Smooth muscle cell of bladder (primary cell): ENCODE measurements around the gene RNPS1. TPM values are rescaled to one million over a fixed set of nuclear protein-coding genes. Genes with fewer than 3 reads are reported as not detected.

ENCODE experiments used
- total RNA-seq: library from RNA; depleted of rRNA; stranded (reverse); fragments of >200 nt; gene quantifications from 2 replicates; pipeline ENCODE4 v1.2.3, GENCODE V29; 2014

RNPS1 gene
- total RNA-seq: 33.1 and 44.0 TPM in 2 replicates

DNA sequence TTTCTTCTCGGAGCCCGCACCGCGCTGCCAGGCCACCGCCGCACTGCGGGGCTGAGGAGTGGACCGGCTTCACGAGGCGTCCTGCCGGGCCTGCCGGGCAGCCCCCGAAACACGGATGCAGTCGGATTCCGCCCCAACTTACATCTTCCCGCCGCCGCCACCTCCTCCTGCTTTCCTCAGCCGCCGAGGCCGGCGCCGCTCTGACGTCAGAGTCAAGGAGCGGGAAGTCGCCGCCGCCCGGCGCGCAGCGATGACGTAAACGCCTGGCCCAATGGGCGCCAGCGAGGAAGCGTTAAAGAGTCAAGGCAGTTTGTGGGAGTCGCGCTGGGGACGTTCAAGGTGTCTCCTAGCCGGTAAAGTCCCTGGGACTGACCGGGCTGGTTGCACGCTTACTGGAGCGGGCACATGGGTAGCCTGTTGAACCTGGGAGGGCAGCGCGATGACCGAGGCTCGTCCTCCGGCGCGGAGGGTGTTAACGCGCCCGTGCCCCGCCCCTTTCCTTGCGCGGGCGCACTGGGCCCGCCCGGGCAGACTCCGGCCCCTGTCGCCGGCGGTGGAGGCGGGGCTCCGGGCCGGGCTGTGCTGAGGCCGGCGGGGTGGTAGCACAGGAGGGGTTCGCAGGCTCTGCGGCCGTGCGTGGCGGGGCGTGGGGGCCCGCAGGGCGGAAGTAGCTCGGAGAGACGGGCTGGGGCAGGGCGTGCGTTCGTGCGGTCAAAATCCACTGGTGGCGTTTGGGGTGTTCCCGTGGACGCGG, at the start of gene RNPS1:
RNPS1 (minus strand) TSS at position 214 of the 754 bp plus-strand sequence. CDS start 3,483 bp downstream, outside the sequence.

GRCh38 chr16:2251296-2252111, 16.4 kb downstream of the RNPS1 start, which contains the start of gene ECI1:
TSS of gene ECI1 (minus strand) at chr16:2251587. CDS start at chr16:2251566, 21 bp downstream.

DNA sequence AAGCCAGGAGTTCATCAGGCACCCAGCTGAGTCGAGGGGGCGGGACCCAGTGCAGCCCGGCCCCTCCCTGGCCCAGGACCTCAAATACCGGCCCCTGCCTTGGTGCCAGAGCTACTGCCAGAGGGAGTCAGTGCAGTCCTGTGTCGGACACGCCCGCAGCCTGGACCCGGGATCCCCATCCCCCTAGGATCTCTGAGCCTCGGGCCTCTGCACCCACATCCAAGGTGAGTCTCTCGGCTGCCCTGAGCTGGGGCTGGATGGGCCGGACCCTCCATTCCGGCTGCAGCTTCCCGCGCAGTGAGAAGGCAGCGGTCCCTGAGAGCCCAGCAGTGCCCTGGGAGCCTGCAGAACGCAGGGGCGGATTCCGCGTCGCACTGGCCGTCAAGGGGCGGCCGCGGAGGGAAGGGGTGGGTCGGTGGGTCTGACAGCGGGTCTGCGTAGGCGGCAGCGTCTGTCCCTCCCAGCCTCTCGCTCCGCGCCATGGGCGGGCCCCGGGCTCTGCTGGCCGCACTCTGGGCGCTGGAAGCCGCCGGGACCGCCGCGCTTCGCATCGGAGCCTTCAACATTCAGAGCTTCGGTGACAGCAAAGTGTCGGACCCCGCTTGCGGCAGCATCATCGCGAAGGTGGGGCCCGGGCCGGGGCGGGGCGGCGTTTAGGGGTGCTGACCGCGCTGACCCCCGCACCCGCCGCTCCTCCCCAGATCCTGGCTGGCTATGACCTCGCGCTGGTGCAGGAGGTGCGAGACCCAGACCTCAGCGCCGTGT, 31.4 kb downstream of the RNPS1 start, which contains the start of gene DNASE1L2:
DNASE1L2 (plus strand) TSS at position 108 of the 765 bp plus-strand sequence; CDS start at position 481, 373 bp downstream.

DNA sequence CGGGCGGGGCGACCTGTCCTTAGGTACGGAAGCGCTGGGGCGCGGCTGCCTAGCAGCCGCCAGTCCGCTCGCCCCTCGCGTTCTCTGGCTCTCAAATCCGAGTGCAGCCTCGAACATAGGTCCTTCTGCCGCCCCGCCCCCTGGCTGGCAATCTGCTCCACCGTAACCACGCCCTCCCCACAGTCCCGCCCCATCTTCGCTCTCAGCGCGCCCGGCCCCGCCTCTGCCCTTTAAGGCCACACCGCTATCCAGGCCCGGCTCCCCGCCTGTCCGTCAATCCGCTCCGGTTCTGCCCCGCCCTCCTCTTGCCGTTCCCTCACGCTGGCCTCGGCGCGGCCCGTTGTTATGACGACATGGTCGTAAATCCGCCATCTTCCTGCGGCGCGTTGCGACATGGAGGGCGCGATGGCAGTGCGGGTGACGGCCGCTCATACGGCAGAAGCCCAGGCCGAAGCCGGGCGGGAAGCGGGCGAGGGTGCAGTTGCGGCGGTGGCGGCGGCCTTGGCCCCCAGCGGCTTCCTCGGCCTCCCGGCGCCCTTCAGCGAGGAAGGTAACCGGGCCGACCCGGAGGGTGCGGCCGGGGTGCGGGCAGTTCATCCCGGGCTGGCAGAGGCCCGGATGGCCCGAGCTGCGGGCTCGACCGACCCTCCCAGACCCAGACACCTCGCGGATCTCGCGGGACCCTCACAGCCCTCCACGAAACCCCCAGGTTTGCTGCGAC, 44.5 kb downstream of the RNPS1 start, which contains the start of gene E4F1:
E4F1 (plus strand) TSS at position 371 of the 721 bp plus-strand sequence; CDS start at position 394, 23 bp downstream.

GRCh38 chr16:2214719-2214968, 53.3 kb downstream of the RNPS1 start, which contains the start of gene PGP:
TSS of gene PGP (minus strand) at chr16:2214840. CDS start at chr16:2214777, 63 bp downstream.

DNA sequence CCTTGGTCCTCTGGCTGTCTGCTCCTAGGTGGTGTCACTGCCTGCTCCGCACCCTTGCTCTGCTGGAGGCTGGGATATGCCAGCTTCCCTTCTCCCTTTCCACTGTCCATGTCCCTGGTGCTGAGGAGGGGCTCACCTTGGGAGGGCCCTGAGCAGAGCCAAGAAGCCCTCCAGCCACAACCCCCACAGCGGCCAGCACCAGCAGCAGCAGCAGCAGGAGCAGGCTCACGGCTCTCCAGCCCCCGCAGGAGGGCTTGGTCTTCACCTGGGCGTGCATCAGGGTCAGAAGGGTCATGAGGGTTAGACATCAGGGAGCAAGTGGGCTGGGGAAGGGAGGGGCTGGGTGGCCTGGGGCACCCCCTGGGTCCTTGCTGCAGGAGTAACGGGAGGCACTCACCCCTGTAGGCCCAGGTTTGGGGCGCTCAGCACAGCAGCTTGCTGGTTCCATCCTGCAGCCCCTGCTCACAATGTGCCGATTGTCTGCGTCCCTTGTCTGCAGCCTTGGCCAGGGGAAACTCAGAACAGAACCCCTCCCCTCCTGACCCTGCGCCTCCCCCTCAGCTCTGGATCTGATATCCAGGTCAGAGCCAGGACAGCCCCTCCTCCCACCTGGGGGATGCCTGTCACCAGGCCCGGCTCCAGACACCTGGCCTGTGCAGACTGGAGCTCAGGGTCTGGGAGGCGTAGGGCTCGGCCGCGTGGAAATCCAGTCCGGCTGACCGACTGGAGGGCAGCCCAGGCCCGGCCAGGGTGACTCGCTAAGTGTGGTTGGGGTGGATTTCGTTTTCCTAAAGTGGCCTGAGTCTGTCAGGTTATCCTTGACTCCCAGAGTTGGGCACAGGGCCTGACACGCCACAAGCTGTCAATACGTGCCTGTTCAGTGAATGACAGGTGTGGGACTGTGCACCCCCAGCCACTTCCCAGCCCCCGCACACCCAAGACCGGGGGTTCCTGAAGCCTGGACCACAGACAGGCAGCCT, 57.2 kb downstream of the RNPS1 start, which contains the start of gene BRICD5:
BRICD5 (minus strand) TSS at position 478 of the 980 bp plus-strand sequence; CDS start at position 448, 30 bp downstream.

GRCh38 chr16:2205104-2205966, 62.6 kb downstream of the RNPS1 start, which contains the start of gene MLST8:
TSS of gene MLST8 (plus strand) at chr16:2205454. CDS start at chr16:2206086, 632 bp downstream.

Other genes with a start within 250 kb of the RNPS1 start
- 0.18 and 0.43 TPM in 2 replicates for gene NPW, start 248.3 kb downstream of the RNPS1 start, total RNA-seq
- gene NHERF2, start 241.2 kb downstream of the RNPS1 start, total RNA-seq: 27.0 and 28.1 TPM in 2 replicates
- 33.8 and 40.0 TPM in 2 replicates for gene NTHL1, start 220.3 kb downstream of the RNPS1 start, total RNA-seq
- 37.8 and 59.7 TPM in 2 replicates for gene TSC2, start 220.1 kb downstream of the RNPS1 start, total RNA-seq
- 91.0 and 116 TPM in 2 replicates for gene PKD1, start 132.2 kb downstream of the RNPS1 start, total RNA-seq
- 0.71 and 1.6 TPM in 2 replicates for gene RAB26, start 119.5 kb downstream of the RNPS1 start, total RNA-seq
- gene TRAF7, start 112.3 kb downstream of the RNPS1 start, total RNA-seq: 48.1 and 52.7 TPM in 2 replicates
- 0.14 and 0.37 TPM in 2 replicates for gene CASKIN1, start 71.5 kb downstream of the RNPS1 start, total RNA-seq
- gene MLST8, start 62.7 kb downstream of the RNPS1 start, total RNA-seq: 10.7 and 17.5 TPM in 2 replicates
- 1.00 and 1.8 TPM in 2 replicates for gene BRICD5, start 57.3 kb downstream of the RNPS1 start, total RNA-seq
- 5.3 and 7.8 TPM in 2 replicates for gene PGP, start 53.3 kb downstream of the RNPS1 start, total RNA-seq
- gene E4F1, start 44.5 kb downstream of the RNPS1 start, total RNA-seq: 24.0 and 28.8 TPM in 2 replicates
- 0.43 and 0.65 TPM in 2 replicates for gene DNASE1L2, start 31.7 kb downstream of the RNPS1 start, total RNA-seq
- gene ECI1, start 16.5 kb downstream of the RNPS1 start, total RNA-seq: 24.9 and 33.8 TPM in 2 replicates
- gene ABCA3, start 72.6 kb upstream of the RNPS1 start, total RNA-seq: 0.43 and 0.55 TPM in 2 replicates
- 4.0 and 4.8 TPM in 2 replicates for gene CCNF, start 161.3 kb upstream of the RNPS1 start, total RNA-seq
- 1.00 and 1.0 TPM in 2 replicates for gene TEDC2, start 192.0 kb upstream of the RNPS1 start, total RNA-seq
- gene NTN3, start 203.2 kb upstream of the RNPS1 start, total RNA-seq: 0.43 and 0.74 TPM in 2 replicates
- 12.8 and 16.8 TPM in 2 replicates for gene TBC1D24, start 207.0 kb upstream of the RNPS1 start, total RNA-seq
- gene ATP6V0C, start 245.8 kb upstream of the RNPS1 start, total RNA-seq: 5.1 and 6.6 TPM in 2 replicates